Fibroblast of villous mesenchyme (primary cell): ENCODE data around the gene MEF2C. TPM values are rescaled to one million over a fixed set of nuclear protein-coding genes. Genes with fewer than 3 reads are reported as not detected.

Source experiments
- DNase-seq: peaks from one replicate; pipeline ENCODE4 v3.0.0-alpha.2; 2010; ENCODE audit warnings: low read depth
- H3K4me3 ChIP-seq: 2 replicates; pipeline ENCODE4 v1.5.1; 2011; ENCODE audit warnings: low read depth, mild to moderate bottlenecking, low read length
- CTCF ChIP-seq: IDR thresholded peaks from 2 replicates; pipeline ENCODE4 v1.5.1; 2012; ENCODE audit warnings: low read depth, mild to moderate bottlenecking, low read length; ENCODE audit not compliant: insufficient read depth
- total RNA-seq: library from RNA; depleted of rRNA; stranded (reverse); fragments of >200 nt; gene quantifications from 2 replicates; pipeline ENCODE4 v1.2.3, GENCODE V29; 2012

The MEF2C gene
- total RNA-seq, 1 donor: 16.0 TPM

GRCh38 chr5:88708682-88709398 lies 174.1 kb downstream of the MEF2C start:
- no peak for DNase-seq
- H3K4me3 ChIP-seq: no peak overlapping the region
- no peak for TF ChIP-seq CTCF

DNA sequence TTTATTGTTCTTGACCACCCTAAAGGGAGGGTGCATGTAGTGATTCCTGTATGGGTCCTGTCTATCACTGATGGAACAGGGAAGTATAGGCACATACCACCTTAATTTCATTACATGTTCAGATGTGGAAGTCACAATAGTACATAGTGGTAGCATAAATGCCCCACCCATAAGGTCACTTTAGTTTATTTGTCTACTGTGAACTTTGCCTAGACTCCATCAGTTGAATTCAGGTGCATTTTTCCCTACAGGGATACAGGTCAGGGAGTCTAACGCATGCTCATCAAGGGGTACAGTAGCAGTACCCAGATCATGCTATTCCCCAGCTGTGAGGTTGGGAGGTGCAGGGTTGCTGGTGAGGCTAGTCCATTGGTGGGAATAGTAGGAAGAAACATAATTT lies 175.0 kb downstream of the MEF2C start:
- no peak for TF ChIP-seq CTCF
- no peak for DNase-seq
- no peak overlapping the region for H3K4me3 ChIP-seq

DNA sequence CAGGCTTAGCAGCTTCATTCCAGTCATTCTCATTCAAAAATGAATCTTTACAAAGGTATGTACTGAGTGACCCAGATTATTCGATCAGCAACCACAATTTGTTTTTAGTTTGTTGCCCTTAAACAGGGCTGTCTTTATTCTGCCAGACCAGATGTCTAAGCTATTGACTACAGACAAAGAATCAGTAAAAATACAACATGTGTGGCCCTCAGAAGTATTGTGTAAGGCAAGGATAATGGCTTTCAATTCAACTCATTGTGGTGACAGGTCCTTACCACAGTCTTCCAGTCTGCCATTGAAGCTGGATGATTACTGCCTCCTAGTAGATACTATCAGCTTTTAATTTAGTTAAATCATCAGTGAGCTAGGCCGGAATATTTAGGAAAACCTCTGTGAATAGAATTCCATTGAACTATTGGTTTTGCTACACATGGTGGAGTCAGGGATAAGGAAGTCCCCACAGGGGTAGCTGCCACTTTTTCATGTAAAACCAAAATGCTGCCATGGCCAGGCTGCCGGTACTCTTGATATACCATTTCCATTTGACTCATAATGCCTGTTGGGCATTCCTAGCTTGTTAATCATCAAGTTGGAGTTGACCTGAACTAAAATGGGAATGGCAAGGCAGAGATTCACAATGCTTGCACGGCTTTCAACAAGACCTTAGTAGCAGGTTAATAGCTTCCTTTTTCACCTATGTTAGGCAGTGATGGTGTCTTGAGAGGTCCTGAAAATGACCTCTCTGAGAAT lies 175.6 kb downstream of the MEF2C start:
- no peak overlapping the region for H3K4me3 ChIP-seq
- no peak for DNase-seq
- TF ChIP-seq CTCF: no peak

- no peak for TF ChIP-seq CTCF
Observed at GRCh38 chr5:88702332-88702731, 180.7 kb downstream of the MEF2C start.

GRCh38 chr5:88700121-88700520 lies 182.9 kb downstream of the MEF2C start:
- H3K4me3 ChIP-seq: no peak overlapping the region
- no peak for DNase-seq
- TF ChIP-seq CTCF: no peak

More at GRCh38 chr5:88702332-88702731, 180.7 kb downstream of the MEF2C start:
- no peak overlapping the region for H3K4me3 ChIP-seq
- no peak for DNase-seq

DNA sequence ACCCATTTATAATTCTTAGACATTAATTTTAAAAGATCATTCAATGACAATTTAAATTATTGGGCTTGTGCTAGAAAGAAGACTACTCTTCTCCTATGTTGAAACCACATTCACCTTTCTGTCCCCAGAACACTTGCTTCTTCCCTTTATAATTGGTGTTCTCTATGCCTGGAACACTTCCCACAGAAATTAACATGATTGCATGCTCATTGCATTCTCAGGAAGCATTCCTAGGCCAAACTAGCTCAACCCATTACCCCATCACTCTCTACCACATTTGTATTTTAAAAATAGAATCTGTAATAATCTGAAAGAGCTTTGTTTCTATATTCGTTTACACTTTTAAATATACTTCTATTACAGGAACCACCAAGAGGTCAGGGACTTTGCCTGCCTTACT lies 184.7 kb downstream of the MEF2C start:
- no peak overlapping the region for H3K4me3 ChIP-seq
- no peak for DNase-seq
- no peak for TF ChIP-seq CTCF
